Activated CD4-positive, alpha-beta T cell treated with anti-CD3 and anti-CD28 coated beads, Interleukin-10, Interleukin-2, amounts not matched to agents 100 ng/mL and 50 ng/mL, durations not matched to agents 16 hours and 8 hours (primary cell): ENCODE measurements around the gene ZBTB7B.
A peak's percentile ranks its signal among the peaks of the same experiment; 100 is the strongest.

Experiments
- DNase-seq: peaks from one replicate; pipeline ENCODE4 v3.0.0-alpha.2; 2020

The ZBTB7B gene

GRCh38 chr1:155002464-155003226, at the start of gene ZBTB7B:
Gene ZBTB7B, plus strand, starts transcription at chr1:155002802. Its CDS starts 11,859 bp downstream, at chr1:155014661.
- no peak for DNase-seq

DNA sequence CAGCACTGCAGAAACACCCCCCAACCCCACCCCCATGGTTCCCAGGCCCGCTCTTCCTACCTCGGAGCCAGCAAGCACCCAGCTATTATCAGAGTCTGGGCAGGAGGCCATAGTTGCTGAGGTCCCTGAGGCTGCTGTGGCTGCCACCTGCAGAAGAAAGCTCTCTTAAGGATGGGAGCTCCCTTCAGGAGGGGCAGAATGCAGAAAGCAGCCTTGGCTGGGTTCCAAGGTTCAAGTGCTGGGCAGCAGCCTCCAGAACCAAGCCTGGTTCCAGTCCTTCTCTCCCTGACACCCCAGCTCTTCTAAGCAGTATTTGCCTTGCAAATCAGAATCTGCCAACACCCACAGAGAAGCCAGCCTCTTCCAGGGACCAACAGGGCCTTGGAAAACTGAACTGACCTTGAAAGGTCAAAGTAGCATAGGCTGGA, 49.0 kb upstream of the ZBTB7B start:
- no peak for DNase-seq

DNA sequence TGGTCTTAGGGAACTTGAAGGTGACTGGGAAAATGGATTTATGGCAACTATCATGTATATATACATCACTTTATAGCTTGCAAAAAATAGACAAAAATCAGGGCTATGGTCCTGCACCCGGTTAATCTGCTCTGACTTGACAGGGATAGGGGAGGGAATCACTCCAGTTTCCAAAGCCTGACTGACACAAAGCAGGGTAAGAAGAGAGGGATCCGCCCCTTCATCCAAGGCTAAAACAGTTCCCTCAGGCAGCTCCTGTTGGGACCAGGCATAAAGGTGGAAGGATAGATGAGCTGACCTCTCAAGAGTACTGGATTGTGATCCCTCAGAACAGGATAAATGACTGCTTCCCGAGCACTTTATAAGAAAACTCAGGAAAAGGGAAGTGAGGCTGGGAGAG, 48.1 kb upstream of the ZBTB7B start:
- no peak for DNase-seq

GRCh38 chr1:154955039-154955717, 47.4 kb upstream of the ZBTB7B start:
- peak; percentile 95 for DNase-seq

GRCh38 chr1:154955718-154956543, 46.7 kb upstream of the ZBTB7B start, which contains the start of gene PBXIP1:
Gene PBXIP1, minus strand, starts transcription at chr1:154956099. Its CDS starts 2,378 bp downstream, at chr1:154953721.
- DNase-seq, result peak; percentile 92

DNA sequence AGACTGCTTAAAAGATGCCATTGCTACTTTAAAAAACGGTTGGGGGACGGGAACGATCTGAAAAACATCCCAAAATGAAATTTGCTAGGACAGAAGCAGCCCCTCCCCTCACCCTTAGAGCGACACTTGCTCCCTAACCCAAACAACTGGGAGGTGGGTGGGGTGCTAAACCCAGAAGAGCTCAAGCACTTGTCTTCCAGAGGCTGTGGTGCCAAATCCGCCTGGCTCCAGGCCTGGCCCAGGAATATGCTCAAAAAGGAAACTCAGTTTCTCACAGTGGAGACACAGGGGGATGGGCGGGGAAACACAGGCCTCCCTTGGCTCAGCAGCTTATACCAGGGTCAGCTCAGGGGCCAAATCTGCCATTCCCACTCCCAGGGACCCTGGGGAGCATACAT, 46.1 kb upstream of the ZBTB7B start:
- DNase-seq, result no peak

DNA sequence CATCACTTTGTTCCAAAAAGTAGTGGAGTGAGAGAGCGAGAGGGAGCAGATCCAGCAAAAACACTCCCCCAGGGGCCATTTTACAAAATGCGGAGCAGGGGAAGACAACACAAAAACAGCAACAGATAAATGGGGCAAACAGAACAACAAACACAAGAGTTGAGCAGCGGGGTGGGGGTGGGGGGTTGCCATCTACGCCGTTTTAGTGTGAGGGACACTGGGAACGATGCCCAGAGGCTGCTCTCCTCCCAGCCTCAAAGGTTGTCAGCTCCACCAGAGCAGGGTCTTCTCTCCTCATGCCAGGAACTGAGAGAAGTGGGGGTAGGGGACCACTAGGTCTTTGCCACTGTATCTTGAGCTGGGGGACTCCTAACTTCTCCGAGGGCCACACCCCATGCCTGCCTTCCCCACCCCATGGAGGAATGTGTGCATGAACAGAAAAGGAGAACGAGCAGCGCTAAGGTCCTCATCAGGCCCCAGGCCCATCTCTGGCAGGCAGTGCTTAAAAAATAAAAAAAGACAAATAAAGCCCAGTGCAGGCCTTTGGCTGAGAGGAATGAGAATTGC, 45.4 kb upstream of the ZBTB7B start:
- DNase-seq, result no peak

DNA sequence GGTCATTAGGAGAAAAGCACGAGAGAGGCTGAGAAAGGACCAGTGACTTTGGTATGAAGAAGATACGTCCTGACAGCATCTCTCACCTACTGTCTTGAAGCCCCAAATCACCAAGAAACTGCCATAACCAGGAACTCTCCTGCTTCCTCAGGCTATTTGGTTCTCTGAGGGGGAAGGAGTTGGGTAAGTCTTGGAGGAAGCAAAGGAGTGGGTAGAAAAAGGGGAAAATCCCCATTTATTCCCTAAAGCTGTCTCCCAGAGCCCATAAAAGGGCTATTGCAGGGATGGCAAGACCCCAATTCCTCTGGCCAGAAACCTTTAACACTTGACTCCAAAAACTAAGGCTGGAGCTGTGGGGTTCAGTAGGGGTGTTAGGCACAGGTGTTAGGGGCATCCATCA, 44.6 kb upstream of the ZBTB7B start:
- DNase-seq, result no peak

- no peak for DNase-seq
These were observed 43.7 kb upstream of the ZBTB7B start for GRCh38 chr1:154958681-154959425.

DNA sequence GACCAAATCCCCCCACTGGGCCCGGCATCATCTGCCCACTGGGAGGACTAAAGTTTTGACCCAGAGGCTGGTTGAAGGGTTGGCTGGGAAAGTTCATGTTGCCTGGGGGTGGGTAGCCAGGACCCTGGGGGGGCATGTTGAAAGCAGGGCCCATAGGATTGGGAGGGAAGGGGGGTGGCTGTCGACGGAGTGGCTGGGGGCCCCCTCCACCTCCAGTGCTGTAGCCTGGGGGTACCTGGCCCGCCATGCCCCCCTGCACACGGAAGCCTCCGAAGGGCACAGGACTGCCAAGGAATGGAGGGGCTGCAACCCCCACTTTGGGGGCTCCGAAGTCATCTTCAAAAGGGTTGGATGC, 43.2 kb upstream of the ZBTB7B start:
- DNase-seq, result no peak

DNA sequence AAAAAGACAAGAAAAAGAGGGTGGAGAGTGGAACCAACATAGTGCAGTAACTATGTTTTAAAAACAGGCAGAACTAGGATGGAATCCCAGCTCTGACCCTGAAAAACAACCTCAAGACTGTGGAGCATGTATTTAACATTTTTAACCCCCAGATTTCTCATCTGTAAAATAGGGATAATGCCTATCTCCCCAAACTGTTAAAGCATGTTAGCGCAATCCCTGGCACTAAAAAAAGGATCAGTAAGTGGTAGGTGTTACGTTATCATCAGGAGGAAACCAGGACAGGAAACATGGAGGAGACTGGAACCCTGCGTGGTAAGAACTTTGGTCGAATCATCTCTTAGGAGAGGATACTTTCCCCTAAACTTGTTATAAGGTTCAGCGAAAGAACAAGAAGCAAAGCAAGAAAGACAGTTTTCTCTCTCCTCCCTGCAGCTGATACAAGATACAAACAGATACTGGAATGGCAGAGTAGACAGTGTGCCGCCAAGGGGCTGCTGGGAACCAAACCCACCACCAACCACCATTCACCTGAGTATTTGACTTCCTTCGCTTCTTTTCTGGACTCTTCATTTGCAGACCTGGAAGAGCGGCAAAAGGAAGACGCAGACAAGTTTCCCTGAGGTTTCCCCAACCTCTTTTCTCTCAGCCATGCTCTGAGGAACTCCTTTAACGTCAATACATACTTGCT, 42.0 kb upstream of the ZBTB7B start:
- no peak for DNase-seq

GRCh38 chr1:154961207-154962155, 41.1 kb upstream of the ZBTB7B start, which contains the start of gene PYGO2:
Gene PYGO2, minus strand, starts transcription at chr1:154961782. Its CDS starts 206 bp downstream, at chr1:154961576.
- DNase-seq, result peak; percentile 87

GRCh38 chr1:154962156-154962749, 40.3 kb upstream of the ZBTB7B start:
- DNase-seq, result peak; percentile 45

DNA sequence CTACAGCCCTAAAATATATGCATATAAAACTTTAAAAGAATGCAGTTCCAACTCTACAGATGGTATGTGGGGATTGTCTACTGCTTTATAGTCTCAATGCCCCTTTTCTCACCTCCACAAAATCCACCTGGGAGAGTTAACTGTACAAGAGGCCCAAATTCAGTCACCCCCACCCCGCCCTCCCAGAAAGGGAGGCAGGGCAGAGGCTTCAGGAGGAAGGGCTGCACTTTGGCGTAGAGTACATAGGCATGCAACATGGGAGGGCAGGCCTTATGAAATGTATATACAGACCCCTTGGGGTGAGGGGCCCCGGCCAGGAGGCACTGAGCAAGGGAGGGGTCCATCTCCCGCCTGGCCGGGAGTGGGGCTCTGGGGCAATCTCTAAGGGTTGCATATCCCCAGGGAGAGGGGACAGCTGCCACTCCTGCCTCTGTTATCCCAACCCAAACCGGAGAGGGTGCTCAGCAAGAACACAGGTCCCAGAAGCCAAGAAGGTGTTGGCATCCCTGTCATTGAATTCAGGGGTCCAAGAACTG, 39.7 kb upstream of the ZBTB7B start:
- no peak for DNase-seq

DNA sequence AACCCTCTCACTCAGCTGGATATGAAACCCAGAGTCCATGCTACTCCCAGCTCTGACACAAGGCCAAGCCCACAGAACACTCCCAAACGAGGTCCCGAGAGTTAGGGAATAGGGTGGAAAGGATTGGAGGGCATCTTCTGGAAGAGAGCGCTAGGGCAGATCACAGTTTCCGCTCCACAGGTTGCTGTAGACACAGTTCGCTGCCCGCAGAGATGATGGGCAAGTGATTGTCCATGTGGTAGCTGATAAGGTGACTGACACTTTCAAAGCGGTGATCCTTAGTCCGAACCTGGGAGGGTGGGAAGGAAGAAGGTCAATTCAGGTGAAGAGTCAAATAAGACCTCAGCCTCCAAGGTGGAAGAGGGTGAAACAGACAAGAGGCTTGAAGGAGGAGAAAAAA, 39.0 kb upstream of the ZBTB7B start:
- DNase-seq, result no peak

DNA sequence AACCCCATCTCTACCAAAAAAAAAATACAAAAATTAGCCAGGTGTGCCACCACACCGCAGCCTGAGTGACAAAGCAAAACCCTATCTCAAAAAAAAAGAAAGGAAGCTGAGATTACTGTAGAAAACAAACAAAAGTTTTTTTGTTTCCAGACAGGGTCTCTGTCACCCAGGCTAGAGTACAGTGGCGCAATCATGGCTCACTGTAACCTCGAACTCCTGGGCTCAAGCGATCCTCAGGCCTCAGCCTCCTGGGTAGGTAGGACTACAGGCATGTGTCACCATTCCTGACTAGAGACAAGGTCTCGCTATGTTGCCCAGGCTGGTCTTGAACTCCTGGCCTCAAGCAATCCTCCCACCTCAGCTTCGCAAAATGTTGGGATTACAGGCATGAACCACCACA, 38.2 kb upstream of the ZBTB7B start:
- DNase-seq, result no peak

GRCh38 chr1:154966111-154966510, 36.5 kb upstream of the ZBTB7B start:
- DNase-seq, result no peak

- DNase-seq, result no peak
These were observed 35.2 kb upstream of the ZBTB7B start for GRCh38 chr1:154967331-154967950.

DNA sequence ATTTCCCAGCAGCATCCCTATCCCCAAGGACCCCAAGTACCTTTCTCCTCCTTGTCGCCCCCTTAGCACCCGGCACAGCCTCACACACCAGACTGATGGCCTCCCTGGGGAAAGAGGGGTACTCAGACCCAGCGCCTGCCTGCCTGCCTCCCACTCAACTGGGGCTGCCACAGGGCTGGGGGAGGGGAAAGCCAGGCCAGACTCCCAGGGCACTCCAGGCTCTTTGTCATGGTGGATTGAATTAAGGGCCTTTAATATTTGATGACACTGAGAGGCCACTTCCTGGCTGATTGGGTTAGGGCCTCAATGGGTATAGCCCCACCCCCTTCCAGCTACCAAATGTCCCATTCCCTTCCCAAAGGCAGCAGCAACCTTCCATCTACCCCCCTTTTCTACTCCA, 33.9 kb upstream of the ZBTB7B start:
- no peak for DNase-seq
